VCaP (cell line): ENCODE data around the gene SELENOM.

ENCODE experiments used
- H3K27ac ChIP-seq: fragments of 450-650 bp; 2 replicates; pipeline ENCODE4 v1.5.1; 2017
- CTCF ChIP-seq: fragments of 450-650 bp; conservative IDR thresholded peaks from 2 replicates; pipeline ENCODE4 v1.5.1; 2017; ENCODE audit warnings: mild to moderate bottlenecking, moderate library complexity

SELENOM gene

GRCh38 chr22:31139866-31140716 is 32.7 kb upstream of the SELENOM start, which contains the start of gene PLA2G3:
TSS of gene PLA2G3 (minus strand) at chr22:31140508. CDS start at chr22:31140354, 154 bp downstream.
- no peak for TF ChIP-seq CTCF
- no peak within 1 kb of the TSS for H3K27ac ChIP-seq

- no peak for TF ChIP-seq CTCF
- no peak overlapping the region for H3K27ac ChIP-seq
Observed at GRCh38 chr22:31139066-31139465, 31.7 kb upstream of the SELENOM start.

GRCh38 chr22:31138126-31138525 is 30.8 kb upstream of the SELENOM start:
- no peak overlapping the region for H3K27ac ChIP-seq
- no peak for TF ChIP-seq CTCF

- no peak for TF ChIP-seq CTCF
- H3K27ac ChIP-seq = no peak overlapping the region
Observed at GRCh38 chr22:31137721-31138120, 30.4 kb upstream of the SELENOM start.

GRCh38 chr22:31136711-31137110 is 29.3 kb upstream of the SELENOM start:
- H3K27ac ChIP-seq = no peak overlapping the region
- no peak for TF ChIP-seq CTCF

- TF ChIP-seq CTCF = no peak
- H3K27ac ChIP-seq = no peak overlapping the region
Observed at GRCh38 chr22:31136155-31136554, 28.8 kb upstream of the SELENOM start.

GRCh38 chr22:31135706-31136105 is 28.3 kb upstream of the SELENOM start:
- no peak overlapping the region for H3K27ac ChIP-seq
- no peak for TF ChIP-seq CTCF
